GM19455 (cell line): Measurements from ENCODE around the gene SCIN.
A peak's percentile ranks its signal among the peaks of the same experiment; 100 is the strongest.

ENCODE experiments used
- ATAC-seq: cut with Tn5 transposase; IDR thresholded peaks from one replicate; pipeline ENCODE4 v1.9.1; 2021; ENCODE audit not compliant: unreplicated experiment

SCIN gene

DNA sequence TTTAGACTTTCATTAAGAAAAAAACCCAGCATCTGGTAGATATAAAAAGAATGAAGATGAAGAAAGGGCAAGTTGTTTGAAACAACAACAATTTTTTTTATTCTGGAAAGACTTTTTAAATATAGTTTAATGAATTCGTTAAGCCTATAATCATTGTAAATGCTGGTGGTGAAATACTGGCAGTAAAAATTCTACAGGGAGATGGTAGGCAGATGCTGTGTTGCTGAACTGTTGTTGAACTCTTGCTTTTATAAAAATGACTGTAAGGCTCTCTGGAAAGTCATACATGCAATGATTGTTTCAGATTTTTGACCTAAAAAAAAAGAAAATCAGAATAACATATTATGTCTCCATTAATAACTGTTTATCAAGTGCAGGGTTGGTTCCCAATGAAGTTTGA is 39.0 kb downstream of the SCIN start:
- no peak for ATAC-seq

DNA sequence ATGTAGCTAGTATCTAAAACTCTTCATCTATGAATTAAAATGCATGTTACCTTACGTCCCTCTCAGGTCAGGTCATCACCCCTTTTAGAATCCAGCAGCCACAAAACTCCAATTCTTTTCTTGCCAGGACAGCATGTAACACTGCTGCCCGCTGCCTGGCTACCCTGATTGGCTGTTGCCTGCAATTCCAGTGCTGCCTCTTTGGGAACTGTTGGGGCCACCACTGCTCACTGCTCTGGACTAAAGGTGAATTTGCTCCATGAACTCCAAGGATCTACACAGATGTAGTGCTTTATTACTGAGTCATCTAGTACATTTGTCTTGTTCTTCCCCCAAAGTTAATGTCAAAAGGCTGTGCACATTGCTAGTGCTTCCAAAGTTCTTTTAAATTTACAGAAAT is 40.4 kb downstream of the SCIN start:
- ATAC-seq: no peak

DNA sequence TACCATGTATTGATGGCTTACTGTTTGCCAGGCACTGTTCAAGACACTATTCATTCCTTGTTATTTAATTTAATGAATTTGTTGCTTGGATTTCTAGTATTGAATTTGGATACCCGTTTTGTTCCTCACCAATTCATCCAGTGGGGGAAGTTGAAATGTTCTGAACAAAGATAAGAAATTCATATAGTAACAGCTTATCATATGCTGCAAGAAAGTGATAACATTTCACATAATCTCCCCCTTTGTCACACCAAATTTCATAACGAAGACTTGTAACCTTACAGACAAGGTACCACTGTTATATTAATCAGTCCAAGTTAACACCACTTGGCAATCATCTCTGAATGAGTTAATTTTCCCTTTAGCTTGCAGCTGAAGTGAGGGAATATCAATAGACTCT is 42.1 kb downstream of the SCIN start:
- ATAC-seq: no peak

DNA sequence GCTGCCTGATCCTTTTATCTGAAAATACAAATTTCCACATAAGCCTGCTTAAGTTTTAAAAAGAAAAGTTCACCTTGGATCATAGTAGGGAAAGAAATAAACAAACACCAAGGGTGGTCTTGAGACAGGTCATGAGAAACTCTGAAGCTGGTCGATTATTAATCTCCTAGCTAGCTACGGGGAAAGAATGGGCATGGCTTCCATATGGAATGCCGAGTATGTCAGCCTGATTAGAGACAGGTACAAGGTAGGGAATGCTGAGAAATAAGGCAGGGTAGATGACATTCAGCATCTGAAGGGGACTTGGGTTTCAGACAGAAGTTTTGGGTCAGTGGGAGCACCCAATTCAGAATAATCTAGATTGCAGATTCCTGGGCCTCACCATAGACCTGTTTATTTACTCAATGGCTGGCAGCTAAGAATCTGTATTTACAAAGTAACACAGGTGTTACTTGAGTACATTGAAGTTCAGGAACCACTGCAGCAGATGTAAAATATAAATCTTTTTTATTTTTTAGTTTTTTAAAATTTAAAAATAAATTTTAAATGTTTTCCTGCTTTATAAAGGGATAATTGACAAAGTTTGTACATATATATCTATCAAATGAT is 49.0 kb downstream of the SCIN start:
- ATAC-seq: no peak

DNA sequence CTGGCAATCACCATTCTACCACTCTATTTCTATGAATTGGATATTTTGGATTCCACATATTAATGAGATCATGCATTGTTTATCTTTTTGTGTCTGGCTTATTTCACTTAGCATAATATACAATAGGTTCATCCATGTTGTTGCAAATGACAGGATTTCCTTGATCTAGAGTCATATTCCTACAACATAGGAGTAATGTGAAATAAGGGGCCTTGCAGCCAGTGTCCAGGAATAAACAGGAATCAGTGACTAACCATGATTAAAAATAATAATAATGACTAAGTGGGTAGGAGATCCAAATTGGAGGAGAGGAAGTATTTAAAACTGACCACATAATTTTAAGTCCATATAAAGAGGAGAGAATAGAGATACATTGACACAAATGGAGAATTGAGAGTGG is 49.9 kb downstream of the SCIN start:
- no peak for ATAC-seq

DNA sequence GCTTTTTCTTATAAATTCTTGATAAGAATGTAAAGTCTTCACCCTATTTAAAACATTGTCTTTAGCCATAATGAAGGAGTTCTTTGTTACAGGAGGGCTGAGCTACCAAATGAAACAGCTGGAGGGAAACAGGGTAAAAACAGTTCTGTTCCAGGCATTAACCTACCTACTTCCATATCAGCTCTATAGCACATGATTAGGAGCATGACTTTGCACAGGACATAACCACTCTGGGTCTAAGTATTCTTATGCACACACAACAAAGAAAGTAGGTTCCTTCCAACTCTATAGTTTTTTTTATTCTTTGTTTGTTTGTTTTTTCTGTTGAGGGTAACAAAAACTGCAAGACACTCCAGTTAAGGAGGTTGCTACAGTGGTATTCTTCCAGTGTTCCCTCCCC is 52.7 kb downstream of the SCIN start:
- no peak for ATAC-seq

DNA sequence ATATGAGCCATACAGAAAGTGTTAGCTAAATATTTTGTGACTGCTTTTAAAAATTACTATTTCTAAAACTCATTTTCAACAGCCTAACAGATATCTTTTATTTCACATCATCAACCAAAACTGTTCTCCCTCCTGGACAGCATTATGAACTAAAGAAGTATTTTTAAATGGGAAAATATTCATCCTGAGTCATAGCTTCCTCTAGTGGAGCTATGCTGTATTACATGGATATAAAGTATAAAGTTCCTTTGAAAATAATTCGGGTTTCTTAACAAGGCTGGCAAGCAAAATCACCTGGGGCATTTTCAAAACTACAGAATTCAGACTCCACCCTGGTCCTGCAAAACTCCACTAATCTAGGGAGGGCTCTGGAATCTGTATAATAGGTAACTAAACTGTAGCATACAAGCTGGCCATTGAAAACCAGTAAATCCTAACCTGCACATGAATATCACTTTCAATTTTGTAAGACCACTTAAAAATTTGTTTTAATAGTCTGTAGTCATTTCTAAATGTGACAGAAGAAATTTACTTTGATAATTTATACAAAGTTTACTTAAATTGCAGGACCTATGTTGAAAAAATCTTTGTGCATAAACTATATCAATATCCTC is 53.5 kb downstream of the SCIN start:
- ATAC-seq: no peak

DNA sequence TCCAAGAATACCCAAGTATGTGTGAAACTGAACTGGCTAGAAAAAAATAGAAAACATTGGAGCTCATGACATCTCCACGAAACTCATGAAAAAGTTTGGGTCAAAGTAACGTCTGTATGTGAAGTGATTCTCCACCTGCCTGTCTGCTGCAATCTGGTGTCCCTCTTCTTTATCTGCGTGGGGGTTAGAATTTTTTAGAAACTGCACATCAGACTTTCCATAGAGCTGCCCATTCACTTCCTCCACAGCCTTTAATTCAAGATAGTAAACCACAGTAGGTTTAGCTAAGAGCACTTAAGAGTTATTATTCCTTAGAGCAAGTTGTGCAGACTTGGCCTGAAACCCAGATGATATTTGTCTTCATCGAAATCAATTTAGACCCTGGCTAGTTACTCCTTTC is 55.3 kb downstream of the SCIN start:
- no peak for ATAC-seq

DNA sequence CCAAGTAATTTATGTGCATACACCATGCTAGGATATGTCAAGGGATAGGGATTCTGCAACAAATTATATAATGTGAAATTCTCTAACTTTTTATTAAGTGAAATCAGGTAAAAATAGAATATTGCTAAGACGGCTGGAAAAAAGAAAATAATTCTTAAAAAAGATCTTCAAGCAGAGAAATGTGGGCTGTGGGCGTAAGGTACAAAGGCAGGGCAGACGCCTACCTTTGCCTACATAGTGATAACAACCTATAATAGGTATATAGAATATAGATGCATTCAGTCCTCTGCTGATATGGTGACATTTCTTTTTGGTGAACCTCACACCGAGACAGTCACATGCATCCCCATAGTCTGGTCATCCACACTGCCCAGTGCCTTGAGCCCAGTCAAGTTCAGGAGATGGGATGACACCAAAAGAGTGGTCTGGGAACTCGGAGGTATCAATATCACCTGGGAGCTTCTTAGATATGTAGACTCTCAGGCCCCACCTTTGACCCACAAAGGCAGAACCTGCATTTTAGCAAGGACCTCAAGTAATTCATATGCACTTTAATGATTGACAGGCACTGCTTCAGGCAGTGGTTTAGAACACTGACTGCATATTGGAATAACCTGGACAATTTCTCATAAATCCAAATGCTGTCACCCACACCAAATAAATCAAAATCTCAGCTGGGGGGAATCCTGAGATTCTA is 59.4 kb downstream of the SCIN start:
- ATAC-seq: no peak

DNA sequence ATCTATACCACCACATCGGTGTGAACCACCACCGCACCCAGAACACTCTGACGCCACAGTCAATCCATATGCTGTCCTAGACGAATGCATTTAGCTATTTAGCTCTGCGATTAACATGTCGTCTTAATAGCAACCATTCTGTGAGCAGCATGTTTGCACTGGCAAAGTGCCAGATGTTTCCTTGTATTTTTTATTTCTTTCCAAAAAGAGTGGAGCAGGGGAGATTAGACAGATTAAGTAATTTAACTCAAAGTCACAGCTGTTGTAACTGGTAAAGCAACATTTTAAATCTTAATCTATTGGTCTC is 59.9 kb downstream of the SCIN start:
- ATAC-seq: no peak

DNA sequence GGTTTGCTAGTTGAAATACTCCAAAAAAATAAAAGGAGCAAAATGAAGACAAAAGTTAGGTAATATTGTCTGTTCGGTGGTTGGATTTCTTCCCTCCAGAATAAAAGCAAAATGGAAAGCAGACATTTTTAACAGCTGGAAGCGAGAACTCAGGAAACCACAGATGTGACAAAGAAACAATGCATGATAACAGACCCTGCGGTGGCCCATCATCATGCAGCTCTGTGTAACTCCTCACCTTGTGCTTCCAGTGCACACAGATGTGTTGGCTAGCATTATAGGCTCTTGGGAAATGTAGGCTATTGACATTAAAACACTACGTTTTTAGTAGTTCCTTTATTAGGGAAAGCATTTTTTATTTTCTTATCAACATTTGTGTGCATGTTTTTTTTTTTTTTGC is 63.1 kb downstream of the SCIN start:
- no peak for ATAC-seq

DNA sequence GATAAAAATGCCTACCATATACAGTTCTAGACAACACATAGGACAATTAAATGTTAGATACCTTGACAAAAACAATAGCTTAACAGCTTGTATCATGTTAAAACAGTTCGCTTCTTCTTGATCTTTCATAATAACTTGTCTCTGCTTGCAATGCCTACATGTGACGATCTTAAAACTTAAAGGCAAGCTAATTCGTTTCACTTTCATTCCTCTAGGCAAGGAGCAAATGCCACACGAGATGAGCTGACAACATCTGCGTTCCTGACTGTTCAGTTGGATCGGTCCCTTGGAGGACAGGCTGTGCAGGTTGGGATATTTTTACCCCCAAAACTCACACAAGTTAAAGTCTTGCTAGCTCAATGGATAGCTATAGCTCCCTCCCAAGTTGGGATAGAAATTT is 65.3 kb downstream of the SCIN start:
- peak; percentile 76 for ATAC-seq

DNA sequence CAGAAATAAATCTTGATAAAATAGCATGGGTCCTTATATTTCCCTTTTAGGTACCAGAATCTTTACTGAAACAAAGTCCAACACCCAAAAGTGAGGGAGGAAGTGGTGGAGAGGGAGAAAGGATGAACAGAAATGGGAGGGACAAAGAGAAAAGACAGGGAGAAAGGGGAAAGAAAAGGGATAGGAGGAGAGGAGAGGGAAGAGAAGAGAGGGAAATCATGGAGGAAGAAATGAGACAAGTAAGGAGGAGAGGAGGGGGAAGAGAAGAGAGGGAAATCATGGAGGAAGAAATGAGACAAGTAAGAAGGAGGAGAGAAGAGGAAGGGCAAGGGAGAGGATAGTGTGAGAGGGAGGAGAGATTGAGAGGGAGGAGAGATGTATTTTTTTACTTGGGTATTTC is 66.8 kb downstream of the SCIN start:
- no peak for ATAC-seq

DNA sequence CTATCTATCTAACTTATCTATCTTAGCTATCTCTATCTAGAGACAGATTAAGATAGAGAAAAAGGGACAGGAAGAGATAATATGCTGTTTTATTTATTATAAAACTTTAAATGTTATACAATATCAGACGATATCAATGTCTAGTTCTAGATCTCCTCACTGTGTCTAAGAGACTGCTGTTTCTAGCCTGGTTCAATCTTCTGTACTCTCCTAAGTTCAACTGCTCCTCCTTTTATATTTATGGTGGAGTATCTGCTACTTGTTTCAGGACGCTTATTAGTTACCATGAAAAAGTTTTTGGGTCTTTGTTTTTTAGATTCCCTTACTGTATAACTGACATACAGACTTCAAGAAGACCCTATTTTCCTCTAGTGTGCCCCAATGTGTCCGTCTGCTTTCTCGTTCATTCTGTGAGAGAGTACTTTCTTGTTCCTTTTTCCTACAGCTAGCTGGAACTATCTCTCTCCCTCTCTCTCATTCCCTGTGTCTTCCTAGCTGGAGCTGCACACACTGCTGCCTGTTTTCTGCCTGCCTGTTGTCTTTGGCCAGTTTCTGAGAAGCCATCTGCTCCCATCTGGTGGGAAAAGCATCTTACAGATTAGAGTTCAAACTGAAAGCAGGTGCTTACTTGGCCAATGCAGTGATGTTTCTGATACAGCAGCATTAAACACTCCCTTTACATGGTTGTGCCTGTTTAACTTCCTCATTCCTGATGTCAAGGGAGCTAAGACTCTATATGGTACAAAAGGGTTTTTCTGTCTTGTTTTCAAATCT is 67.5 kb downstream of the SCIN start:
- peak; percentile 51 for ATAC-seq

DNA sequence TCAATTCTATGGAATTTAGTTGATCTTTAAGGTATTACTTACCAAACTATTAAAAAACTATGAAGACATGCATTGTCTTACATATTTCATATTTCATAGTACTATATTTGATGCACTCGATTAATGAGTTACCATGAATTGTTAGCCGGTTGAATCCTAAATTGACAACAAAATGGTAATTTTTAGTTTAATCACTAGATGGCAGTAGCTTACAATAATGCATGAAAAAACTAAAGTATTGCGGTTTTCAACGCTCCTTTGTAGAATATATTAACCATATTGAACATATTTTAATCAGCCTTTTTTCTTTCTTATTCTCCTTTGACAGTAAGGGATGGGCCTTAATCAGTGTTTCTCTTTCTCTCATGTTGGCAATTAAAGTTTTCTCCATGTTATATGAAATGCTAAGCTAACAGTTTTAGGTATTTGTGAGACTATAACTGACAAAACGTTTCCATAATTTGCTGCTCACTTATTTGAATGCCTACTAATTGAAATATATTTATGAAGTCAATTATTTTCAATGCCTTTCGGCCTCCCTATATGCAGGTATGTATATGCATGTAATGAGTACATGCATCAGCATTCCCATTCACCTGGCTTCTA is 68.4 kb downstream of the SCIN start:
- no peak for ATAC-seq

DNA sequence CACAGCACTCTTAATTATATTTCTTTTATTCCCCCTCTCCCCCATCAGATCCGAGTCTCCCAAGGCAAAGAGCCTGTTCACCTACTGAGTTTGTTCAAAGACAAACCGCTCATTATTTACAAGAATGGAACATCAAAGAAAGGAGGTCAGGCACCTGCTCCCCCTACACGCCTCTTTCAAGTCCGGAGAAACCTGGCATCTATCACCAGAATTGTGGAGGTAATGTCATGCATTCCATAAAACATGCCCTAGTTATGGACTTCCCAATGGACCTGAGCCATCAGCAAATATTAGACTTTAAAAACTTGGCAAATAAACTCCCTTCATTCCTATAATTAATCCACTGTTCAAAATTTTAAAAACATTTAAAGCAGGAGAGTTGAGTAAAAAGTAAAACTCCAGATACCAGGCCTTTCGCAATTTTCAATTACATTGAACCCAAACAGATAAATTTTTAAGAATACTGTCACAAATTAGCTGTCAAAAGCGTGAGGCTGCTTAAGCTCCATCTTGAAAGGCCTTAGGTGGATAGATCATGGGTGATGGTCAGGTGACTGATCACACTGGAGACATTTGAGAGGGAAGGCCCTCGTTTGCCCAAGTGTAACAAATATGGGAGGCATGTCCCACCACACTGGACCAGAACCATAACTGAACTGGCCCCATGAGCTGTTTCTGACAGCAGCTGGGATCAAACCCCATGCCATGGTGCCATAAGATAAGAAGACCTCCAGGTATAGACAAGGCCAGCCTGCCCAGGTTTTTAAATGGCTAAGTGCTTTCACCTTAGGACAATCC is 70.0 kb downstream of the SCIN start:
- no peak for ATAC-seq

DNA sequence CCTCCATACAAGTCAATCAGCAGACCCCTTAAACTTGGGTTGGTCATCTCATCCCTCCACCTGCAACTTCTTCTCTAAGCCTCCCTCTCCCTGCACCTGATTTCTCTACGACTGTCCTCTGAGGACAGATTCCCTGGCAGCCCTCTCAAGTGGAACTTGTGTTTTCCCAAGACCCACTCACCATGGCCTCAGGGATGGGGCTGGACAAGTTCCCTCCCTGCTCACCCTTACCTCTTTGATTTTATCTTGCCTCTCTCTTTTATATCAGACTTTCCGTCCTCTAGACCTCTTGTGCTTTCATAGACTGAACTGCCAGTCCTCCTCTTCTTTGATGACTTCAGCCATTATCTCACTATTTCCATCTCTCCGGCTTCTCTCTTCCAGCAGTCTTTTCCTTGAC is 70.7 kb downstream of the SCIN start:
- no peak for ATAC-seq

DNA sequence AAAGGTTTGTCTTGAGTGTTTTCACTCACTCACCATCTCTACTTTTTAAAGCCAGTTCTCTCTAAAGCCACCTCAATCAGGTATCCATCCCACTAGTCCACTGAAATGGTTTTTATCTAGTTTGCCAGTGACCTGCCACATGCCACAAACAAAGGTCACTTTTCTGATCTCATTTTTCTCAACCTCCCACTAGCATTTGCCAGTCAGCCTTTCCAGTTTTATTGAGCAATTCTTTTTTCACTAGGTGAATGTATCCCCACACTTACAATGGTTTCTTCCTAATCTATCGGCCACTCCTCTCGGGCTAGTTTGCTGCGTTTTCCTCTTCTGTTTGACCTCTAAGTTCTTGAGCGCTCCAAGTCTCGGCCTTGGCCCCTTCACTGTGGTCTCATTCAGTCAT is 72.0 kb downstream of the SCIN start:
- no peak for ATAC-seq

DNA sequence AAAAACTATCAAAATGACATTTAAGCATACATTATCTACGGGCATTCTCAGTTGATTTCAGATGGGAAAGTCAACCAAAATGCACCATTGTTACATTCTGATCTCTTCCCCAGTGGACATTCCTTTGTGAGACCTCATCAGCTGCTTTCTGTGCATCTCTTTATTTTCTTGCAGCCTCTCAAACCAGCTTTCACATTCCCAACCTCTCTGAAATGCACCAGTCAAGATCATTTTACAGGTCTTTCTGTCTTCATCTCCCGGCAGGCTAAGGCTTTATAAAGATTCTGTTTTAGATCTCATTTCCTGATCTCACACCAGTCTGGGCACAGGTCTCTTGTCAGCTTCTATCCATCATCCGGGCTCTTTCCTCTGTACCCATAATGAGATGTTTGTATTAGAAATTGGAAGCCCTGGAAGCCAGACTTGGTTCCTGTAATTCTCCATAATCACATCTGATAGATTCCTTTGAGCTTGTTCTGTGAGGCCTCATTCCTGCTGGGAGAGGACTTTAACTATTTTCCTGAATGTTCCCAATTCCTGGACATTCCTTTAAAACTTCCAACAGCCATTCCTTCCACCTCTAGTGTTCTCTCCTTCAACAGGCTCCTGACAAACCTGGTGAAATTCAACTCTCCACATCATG is 72.6 kb downstream of the SCIN start:
- ATAC-seq: no peak

DNA sequence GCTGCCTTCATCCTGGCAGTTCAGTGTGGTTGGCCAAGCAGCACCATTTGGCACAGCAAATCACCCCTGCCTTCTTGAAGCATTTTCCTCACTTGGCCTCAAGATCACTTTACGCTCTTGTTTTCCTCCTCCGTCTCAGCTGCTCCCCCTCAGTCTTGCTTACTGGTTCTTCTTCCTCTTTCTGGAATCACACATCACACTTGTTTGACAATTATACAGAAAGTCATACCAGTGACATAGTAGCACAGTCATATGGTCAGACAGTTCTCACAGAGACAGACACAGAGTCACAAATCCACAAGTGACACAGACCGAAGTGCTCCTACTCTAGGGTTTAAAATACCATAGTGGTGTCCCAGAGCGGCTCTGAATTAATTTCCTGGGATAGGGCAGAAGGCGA is 73.1 kb downstream of the SCIN start:
- no peak for ATAC-seq
